ENCODE results near the gene TMEM214.

- no peak for TF ChIP-seq EZH2 (IDR thresholded peaks at IDR 0.05; ENCODE audit: insufficient read depth, poor library complexity, severe bottlenecking)
- TF ChIP-seq EZH2phosphoT487 (IDR thresholded peaks at IDR 0.05; ENCODE audit: insufficient read depth, low read depth), result no peak
Observed at GRCh38 chr2:27007416-27008374, 25.1 kb upstream of the TMEM214 start.
